ENCODE measurements around the gene RGS1. TPM values are rescaled to one million over a fixed set of nuclear protein-coding genes. Genes with fewer than 3 reads are reported as not detected.
A peak's percentile ranks its signal among the peaks of the same experiment; 100 is the strongest.

RGS1 gene
- total and polyA plus RNA-seq, 2 of the 4 experiments (the other 2 are of a cell fraction), result not detected

DNA sequence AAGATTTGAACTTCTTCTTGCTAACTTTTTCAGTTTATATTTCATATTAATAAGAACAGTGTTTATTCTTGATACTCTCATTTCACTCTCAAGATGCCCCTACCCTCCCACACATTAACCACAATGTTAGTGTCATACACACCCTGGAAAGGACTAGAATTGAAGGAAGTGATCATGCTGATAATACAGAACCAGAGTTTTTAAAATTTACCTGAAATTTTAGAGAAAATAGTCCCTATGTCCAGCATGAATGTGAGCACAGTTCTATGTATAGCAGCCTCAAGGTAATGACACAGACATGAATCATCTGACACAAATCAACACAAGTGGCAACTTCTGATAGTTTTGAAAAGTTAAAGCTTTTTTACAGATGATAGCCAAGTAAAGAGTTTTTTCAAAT is 26.0 kb downstream of the RGS1 start:
- no peak overlapping the region for H2BK5ac ChIP-seq (ENCODE audit: low read depth, low read length, poor library complexity, severe bottlenecking)
- ATAC-seq (ENCODE audit: low read depth), result peak; percentile 29; the same call in 1 of the 2 replicates
- H2AK9ac ChIP-seq (replicated peaks; ENCODE audit: low read depth, low read length, poor library complexity), result no peak overlapping the region
- H2AFZ ChIP-seq (replicated peaks; ENCODE audit: low read length, poor library complexity), result no peak overlapping the region
- H2AK5ac ChIP-seq (ENCODE audit: low read depth, low read length), result no peak overlapping the region
- no peaks in the 10 kb centered on the region for H3K36me3 ChIP-seq (ENCODE audit: control insufficient read depth, insufficient read depth, low read length)
- no peak overlapping the region for H2BK20ac ChIP-seq (ENCODE audit: low read depth, low read length)
- ChIA-PET CTCF (interaction anchor here (0.8 kb wide), 1 partner anchor 95 kb away, joined by 4 read pairs; no protein-coding TSS in a partner anchor), POLR2A (ENCODE audit: unreplicated experiment) (no interaction called here)
- H3K23ac ChIP-seq (ENCODE audit: low read depth, low read length), result no peak overlapping the region
- no peak overlapping the region for H4K8ac ChIP-seq (ENCODE audit: low read depth in 2 of 2, low read length in 2 of 2)
- intact Hi-C loops (cut with micrococcal nuclease), result no loop called here
- H3K9ac ChIP-seq (ENCODE audit: low read depth, low read length), result no peak overlapping the region
- no peak overlapping the region for H4K5ac ChIP-seq (ENCODE audit: low read depth, low read length)
- H3K4ac ChIP-seq (ENCODE audit: low read depth, low read length), result no peak overlapping the region
- H2BK120ac ChIP-seq (ENCODE audit: low read depth, low read length), result no peak overlapping the region
- H3K9me3 ChIP-seq (ENCODE audit: control insufficient read depth, insufficient read depth, low read length), result no peaks in the 10 kb centered on the region
- in situ Hi-C loops (cut with MboI; ENCODE audit: low sequenced_read_pairs), result no loop called here
- H4K20me1 ChIP-seq (ENCODE audit: insufficient read depth, low read length), result no peaks in the 10 kb centered on the region
- dilution Hi-C loops (cut with HindIII; ENCODE audit: low sequenced_read_pairs, unreplicated experiment), result no loop called here
- no peak overlapping the region for H3K4me3 ChIP-seq (ENCODE audit: insufficient read depth, low read depth, low read length)
- H3K14ac ChIP-seq (replicated peaks; ENCODE audit: low read depth, low read length), result no peak overlapping the region
- no peaks in the 10 kb centered on the region for H3K4me1 ChIP-seq (ENCODE audit: control insufficient read depth, insufficient read depth, low read length)
- no peak overlapping the region for H4K91ac ChIP-seq (ENCODE audit: insufficient read depth, low read depth, low read length)
- H3K9me1 ChIP-seq (ENCODE audit: insufficient read depth, low read length), result no peaks in the 10 kb centered on the region
- H2BK15ac ChIP-seq (ENCODE audit: low read depth, low read length), result no peak overlapping the region
- DNase-seq, result peak; percentile 51
- no peaks in the 10 kb centered on the region for H3K79me1 ChIP-seq (ENCODE audit: low read depth in 1 of 2, low read length in 2 of 2)
- no peak overlapping the region for H3K27ac ChIP-seq (ENCODE audit: insufficient read depth, low read length)
- no peak overlapping the region for H3K4me2 ChIP-seq (ENCODE audit: low read depth, low read length)
- BruUV-seq (replicated peaks), result no TSS peak
- TF ChIP-seq BHLHE40 (IDR thresholded peaks at IDR 0.05; ENCODE audit: low read depth, low read length), result no peak
- TF ChIP-seq, protein P1, sequence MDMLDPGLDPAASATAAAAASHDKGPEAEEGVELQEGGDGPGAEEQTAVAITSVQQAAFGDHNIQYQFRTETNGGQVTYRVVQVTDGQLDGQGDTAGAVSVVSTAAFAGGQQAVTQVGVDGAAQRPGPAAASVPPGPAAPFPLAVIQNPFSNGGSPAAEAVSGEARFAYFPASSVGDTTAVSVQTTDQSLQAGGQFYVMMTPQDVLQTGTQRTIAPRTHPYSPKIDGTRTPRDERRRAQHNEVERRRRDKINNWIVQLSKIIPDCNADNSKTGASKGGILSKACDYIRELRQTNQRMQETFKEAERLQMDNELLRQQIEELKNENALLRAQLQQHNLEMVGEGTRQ (IDR thresholded peaks at IDR 0.05; ENCODE audit: low read depth, low read length), result no peak
- no peak for TF ChIP-seq CEBPB (IDR thresholded peaks at IDR 0.05; ENCODE audit: low read depth, low read length)
- H3K18ac ChIP-seq (ENCODE audit: low read depth, low read length), result no peak overlapping the region
- H3K27me3 ChIP-seq (ENCODE audit: control insufficient read depth, insufficient read depth, low read length), result no peaks in the 10 kb centered on the region
- H3K56ac ChIP-seq (ENCODE audit: extremely low read depth, insufficient read depth, low read length), result no peak overlapping the region
